ENCODE results near the gene CBY3.

DNA sequence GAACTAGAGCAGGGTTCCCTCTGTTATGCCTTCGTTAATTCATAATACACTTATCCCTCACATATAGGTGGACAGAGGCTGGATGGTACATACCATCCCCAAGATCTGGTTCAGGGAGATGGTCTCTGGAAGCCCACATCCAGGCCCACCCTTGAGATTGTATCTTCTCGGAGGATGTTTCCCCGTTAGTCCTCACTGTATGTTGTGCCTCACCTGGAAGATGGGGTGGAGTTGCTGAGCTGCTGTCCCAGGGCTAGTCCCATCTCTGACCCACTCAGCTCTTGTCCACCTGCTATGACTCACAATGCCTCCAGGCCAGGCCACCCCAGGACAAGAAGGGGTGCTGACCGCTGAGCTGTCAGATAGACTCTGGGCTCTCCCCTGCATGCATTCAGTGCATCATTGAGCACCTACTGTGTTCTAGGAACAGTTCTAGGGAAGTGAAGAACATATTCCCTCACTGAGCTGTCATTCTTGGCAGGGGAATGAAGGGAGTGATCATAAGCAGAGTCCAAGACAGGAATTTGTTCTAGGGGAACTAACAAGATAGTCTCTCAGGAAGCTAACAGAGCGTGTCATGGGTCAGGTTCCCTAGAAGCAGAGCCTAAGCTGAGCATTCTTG, at the start of gene CBY3:
- TF ChIP-seq, protein P1, sequence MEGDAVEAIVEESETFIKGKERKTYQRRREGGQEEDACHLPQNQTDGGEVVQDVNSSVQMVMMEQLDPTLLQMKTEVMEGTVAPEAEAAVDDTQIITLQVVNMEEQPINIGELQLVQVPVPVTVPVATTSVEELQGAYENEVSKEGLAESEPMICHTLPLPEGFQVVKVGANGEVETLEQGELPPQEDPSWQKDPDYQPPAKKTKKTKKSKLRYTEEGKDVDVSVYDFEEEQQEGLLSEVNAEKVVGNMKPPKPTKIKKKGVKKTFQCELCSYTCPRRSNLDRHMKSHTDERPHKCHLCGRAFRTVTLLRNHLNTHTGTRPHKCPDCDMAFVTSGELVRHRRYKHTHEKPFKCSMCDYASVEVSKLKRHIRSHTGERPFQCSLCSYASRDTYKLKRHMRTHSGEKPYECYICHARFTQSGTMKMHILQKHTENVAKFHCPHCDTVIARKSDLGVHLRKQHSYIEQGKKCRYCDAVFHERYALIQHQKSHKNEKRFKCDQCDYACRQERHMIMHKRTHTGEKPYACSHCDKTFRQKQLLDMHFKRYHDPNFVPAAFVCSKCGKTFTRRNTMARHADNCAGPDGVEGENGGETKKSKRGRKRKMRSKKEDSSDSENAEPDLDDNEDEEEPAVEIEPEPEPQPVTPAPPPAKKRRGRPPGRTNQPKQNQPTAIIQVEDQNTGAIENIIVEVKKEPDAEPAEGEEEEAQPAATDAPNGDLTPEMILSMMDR (IDR thresholded peaks at IDR 0.05): no peak
- TF ChIP-seq POLR2AphosphoS5 (IDR thresholded peaks at IDR 0.05): no peak
